ENCODE measurements around the gene ZNF578. TPM values are rescaled to one million over a fixed set of nuclear protein-coding genes. Genes with fewer than 3 reads are reported as not detected.
"Not testable (repeated sequence)": the region's sequence is repeated elsewhere in the genome, so short reads cannot be mapped to it uniquely, and the experiment has no call there.

The ZNF578 gene
- total RNA-seq, 3 donors from 2014 or later = 1.3 to 3.7 (median 1.4) TPM

DNA sequence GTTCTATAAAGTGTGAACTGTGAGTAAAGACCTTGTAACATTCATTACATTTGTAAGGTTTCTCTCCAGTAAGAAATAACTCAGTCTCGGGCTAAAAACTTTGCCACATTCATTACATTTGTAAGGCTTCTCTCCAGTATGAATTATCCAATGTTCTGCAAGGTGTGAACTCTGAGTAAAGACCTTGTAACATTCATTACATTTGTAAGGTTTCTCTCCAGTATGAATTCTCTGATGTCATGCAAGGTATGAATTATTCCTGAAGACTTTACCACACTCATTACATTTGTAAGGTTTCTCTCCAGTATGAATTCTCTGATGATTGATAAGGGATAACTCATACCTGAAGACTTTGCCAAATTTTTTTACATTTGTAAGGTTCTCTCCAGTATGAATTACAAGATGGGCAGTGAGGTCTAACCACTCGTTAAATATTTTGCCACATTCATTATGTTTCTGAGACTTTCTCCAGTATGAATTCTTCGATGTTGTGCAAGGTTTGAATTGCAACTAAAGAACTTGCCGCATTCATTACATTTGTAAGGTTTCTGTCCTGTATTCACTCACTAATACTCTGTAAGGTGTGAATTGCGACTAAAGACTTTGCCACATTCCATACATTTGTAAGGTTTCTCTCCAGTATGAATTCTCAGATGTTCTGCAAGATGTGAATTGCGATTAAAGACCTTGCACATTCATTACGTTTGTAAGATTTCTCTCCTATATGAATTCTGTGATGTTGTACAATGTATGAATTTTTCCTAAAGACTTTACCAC lies 21.2 kb downstream of the ZNF578 start:
- Histone ChIP-seq H3K27me3 (no peaks in the 10 kb centered on the region), H3K9me3 (peaks cover 97 to 100% of the 10 kb centered on the region in 2 donors), H3K4me1 (no peaks in the 10 kb centered on the region), H3K27ac (no peak overlapping the region), H3K36me3 (no peaks in the 10 kb centered on the region), H3K4me3 (no peak overlapping the region)
- DNase-seq (ENCODE audit: low spot score in 2 of 2) = no peak
- TF ChIP-seq, protein P1, sequence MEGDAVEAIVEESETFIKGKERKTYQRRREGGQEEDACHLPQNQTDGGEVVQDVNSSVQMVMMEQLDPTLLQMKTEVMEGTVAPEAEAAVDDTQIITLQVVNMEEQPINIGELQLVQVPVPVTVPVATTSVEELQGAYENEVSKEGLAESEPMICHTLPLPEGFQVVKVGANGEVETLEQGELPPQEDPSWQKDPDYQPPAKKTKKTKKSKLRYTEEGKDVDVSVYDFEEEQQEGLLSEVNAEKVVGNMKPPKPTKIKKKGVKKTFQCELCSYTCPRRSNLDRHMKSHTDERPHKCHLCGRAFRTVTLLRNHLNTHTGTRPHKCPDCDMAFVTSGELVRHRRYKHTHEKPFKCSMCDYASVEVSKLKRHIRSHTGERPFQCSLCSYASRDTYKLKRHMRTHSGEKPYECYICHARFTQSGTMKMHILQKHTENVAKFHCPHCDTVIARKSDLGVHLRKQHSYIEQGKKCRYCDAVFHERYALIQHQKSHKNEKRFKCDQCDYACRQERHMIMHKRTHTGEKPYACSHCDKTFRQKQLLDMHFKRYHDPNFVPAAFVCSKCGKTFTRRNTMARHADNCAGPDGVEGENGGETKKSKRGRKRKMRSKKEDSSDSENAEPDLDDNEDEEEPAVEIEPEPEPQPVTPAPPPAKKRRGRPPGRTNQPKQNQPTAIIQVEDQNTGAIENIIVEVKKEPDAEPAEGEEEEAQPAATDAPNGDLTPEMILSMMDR (IDR thresholded peaks at IDR 0.05) = no peak
- TF ChIP-seq POLR2A (IDR thresholded peaks at IDR 0.05) = no peak
- intact Hi-C loops (cut with DNase I; ENCODE audit: low total_unique reads) = no loop called here

- DNase-seq (ENCODE audit: low spot score in 2 of 2); H3K4me1 ChIP-seq; H3K27ac ChIP-seq; H3K27me3 ChIP-seq; H3K36me3 ChIP-seq; H3K4me3 ChIP-seq; intact Hi-C loops (cut with DNase I; ENCODE audit: low total_unique reads): not testable (repeated sequence)
- peaks cover 83 to 87% of the 10 kb centered on the region in 2 donors for H3K9me3 ChIP-seq
These were observed 30.9 kb downstream of the ZNF578 start for GRCh38 chr19:52484111-52484743.

DNA sequence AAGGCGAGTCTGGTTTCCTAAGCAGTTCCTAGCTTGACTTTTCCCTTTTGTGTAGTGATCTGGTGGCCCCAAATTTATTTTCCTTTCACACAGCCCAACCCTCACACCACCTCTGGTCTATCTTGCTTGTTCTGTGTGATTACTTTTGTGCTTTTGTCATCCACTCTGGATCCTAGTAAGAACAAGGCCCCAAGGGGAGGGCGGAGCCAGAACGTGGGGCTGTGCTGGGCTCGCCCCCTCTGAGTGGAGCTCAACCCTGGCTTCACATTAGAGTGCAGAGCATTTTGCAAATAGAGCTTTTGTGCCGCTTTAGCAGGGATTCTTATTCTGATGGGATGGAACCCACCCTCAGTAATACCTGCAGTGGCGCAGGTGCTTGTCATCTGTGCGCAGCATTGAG lies 31.7 kb downstream of the ZNF578 start:
- DNase-seq (ENCODE audit: low spot score in 2 of 2); H3K4me1 ChIP-seq; H3K36me3 ChIP-seq; H3K27me3 ChIP-seq; intact Hi-C loops (cut with DNase I; ENCODE audit: low total_unique reads); H3K4me3 ChIP-seq; H3K27ac ChIP-seq: not testable (repeated sequence)
- H3K9me3 ChIP-seq = peaks cover 82 to 87% of the 10 kb centered on the region in 2 donors

DNA sequence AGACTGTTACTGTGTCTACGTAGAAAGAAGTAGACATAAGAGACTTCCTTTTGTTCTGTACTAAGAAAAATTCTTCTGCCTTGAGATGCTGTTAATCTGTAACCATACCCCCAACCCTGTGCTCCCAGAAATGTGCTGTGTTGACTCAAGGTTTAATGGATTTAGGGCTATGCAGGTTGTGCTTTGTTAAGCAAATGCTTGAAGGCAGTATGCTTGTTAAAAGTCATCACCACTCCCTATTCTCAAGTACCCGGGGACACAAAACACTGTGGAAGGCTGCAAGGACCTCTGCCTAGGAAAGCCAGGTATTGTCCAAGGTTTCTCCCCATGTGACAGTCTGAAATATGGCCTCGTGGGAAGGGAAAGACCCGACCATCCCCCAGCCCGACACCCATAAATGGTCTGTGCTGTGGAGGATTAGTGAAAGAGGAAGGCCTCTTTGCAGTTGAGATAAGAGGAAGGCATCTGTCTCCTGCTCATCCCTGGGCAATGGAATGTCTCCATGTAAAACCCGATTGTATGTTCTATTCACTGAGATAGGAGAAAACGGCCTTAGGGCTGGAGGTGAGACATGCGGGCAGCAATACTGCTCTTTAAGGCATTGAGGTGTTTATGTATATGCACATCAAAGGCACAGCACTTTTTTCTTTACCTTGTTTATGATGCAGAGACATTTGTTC lies 32.3 kb downstream of the ZNF578 start:
- intact Hi-C loops (cut with DNase I; ENCODE audit: low total_unique reads); H3K4me1 ChIP-seq; H3K36me3 ChIP-seq; DNase-seq (ENCODE audit: low spot score in 2 of 2); H3K4me3 ChIP-seq; H3K27ac ChIP-seq; H3K27me3 ChIP-seq: not testable (repeated sequence)
- H3K9me3 ChIP-seq = peaks cover 78 to 86% of the 10 kb centered on the region in 2 donors

GRCh38 chr19:52492201-52492993 lies 39.0 kb downstream of the ZNF578 start:
- no peak overlapping the region for H3K27ac ChIP-seq
- no peaks in the 10 kb centered on the region for H3K4me1 ChIP-seq
- DNase-seq (ENCODE audit: low spot score in 2 of 2) = no peak
- no peaks in the 10 kb centered on the region for H3K27me3 ChIP-seq
- intact Hi-C loops (cut with DNase I; ENCODE audit: low total_unique reads) = no loop called here
- H3K4me3 ChIP-seq = peak overlapping the region in 2 of 3 donors; percentile 9 to 41
- peaks cover 82 to 86% of the 10 kb centered on the region in 2 donors for H3K9me3 ChIP-seq
- no peaks in the 10 kb centered on the region for H3K36me3 ChIP-seq
- TF ChIP-seq, protein P1 (IDR thresholded peaks at IDR 0.05) = no peak
- no peak for TF ChIP-seq POLR2A (IDR thresholded peaks at IDR 0.05)
- TF ChIP-seq POLR2AphosphoS5 (IDR thresholded peaks at IDR 0.05) = no peak

DNA sequence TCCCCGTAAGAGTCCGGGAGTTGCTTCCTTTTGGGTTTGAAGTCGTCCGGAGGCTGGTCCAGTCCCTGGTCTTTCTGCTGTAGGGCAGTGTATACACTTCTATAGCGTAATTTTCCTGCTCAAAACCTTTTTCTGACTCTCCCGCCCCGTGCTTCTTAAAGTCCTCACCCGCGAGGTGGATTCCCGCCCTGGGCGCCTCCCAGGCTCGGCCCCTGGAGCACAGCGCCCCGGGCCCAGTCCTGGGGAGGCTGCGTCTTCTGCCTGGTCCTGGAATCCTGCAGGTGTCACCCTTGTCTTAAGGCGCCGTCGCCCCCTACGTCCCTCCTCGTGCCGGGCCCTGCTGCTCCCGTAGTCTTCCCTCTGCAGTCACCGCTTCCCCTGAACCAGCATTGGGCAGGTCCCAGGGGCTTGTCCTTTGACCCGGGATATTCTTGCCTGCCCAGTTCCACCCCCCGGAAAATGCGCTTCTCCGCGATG lies 39.7 kb downstream of the ZNF578 start:
- Histone ChIP-seq H3K27ac (no peak overlapping the region), H3K9me3 (peaks cover 79 to 81% of the 10 kb centered on the region in 2 donors), H3K36me3 (no peaks in the 10 kb centered on the region), H3K27me3 (no peaks in the 10 kb centered on the region), H3K4me3 (peak overlapping the region in 2 of 3 donors; percentile 9 to 41), H3K4me1 (no peaks in the 10 kb centered on the region)
- intact Hi-C loops (cut with DNase I; ENCODE audit: low total_unique reads) = no loop called here
- TF ChIP-seq POLR2AphosphoS5 (IDR thresholded peaks at IDR 0.05) = no peak
- no peak for TF ChIP-seq POLR2A (IDR thresholded peaks at IDR 0.05)
- TF ChIP-seq, protein P1 (IDR thresholded peaks at IDR 0.05) = no peak
- no peak for DNase-seq (ENCODE audit: low spot score in 2 of 2)

All from breast epithelium (tissue), 4 donors.